GM06990 (cell line): ENCODE measurements around the gene C11orf16.

Experiments
- DNase-seq: peaks from one replicate; pipeline ENCODE4 v3.0.0-alpha.2; 2011; ENCODE audit not compliant: insufficient read length; ENCODE audit errors: extremely low read depth
- H3K27me3 ChIP-seq: replicated peaks from 2 replicates; pipeline ENCODE4 v1.6.0; 2011; ENCODE audit warnings: low read length; ENCODE audit not compliant: control insufficient read depth, insufficient read depth
- H3K36me3 ChIP-seq: 2 replicates; pipeline ENCODE4 v1.5.1; 2011; ENCODE audit warnings: low read length; ENCODE audit not compliant: control insufficient read depth, insufficient read depth
- H3K4me3 ChIP-seq: replicated peaks from 2 replicates; pipeline ENCODE4 v1.5.1; 2011; ENCODE audit warnings: low read depth, mild to moderate bottlenecking, control low read depth, low read length
- TF ChIP-seq, protein P1 (sequence below): IDR thresholded peaks from 2 replicates; pipeline ENCODE4 v1.5.1; 2011; ENCODE audit warnings: low read length, control low read depth, mild to moderate bottlenecking, inconsistent platforms; ENCODE audit not compliant: insufficient read depth, poor library complexity, severe bottlenecking

The C11orf16 gene

DNA sequence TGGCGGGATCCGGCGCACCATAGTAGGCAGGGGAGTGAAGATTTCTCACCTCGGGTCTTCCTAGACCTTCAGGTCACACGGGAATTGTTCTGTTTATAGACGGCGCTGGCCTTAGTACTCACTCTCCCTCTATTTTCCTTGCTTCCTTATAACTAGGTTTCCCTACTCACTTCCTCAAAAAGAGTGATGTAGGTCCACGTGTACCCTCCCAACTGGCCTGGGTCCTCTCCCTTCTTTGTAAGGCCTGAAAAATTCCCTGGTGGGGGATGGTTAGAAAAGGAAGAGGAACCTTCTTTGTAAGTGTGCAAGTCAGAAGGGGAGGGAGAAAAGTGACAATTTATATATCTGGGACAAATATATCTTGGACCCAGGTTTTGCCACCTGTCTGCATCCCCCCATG, 34.4 kb upstream of the C11orf16 start:
- TF ChIP-seq, protein P1, sequence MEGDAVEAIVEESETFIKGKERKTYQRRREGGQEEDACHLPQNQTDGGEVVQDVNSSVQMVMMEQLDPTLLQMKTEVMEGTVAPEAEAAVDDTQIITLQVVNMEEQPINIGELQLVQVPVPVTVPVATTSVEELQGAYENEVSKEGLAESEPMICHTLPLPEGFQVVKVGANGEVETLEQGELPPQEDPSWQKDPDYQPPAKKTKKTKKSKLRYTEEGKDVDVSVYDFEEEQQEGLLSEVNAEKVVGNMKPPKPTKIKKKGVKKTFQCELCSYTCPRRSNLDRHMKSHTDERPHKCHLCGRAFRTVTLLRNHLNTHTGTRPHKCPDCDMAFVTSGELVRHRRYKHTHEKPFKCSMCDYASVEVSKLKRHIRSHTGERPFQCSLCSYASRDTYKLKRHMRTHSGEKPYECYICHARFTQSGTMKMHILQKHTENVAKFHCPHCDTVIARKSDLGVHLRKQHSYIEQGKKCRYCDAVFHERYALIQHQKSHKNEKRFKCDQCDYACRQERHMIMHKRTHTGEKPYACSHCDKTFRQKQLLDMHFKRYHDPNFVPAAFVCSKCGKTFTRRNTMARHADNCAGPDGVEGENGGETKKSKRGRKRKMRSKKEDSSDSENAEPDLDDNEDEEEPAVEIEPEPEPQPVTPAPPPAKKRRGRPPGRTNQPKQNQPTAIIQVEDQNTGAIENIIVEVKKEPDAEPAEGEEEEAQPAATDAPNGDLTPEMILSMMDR, result no peak
- Histone ChIP-seq H3K36me3 (no peaks in the 10 kb centered on the region; the same call in 1 of the 2 replicates), H3K27me3 (no peaks in the 10 kb centered on the region), H3K4me3 (no peak overlapping the region)
- no peak for DNase-seq

DNA sequence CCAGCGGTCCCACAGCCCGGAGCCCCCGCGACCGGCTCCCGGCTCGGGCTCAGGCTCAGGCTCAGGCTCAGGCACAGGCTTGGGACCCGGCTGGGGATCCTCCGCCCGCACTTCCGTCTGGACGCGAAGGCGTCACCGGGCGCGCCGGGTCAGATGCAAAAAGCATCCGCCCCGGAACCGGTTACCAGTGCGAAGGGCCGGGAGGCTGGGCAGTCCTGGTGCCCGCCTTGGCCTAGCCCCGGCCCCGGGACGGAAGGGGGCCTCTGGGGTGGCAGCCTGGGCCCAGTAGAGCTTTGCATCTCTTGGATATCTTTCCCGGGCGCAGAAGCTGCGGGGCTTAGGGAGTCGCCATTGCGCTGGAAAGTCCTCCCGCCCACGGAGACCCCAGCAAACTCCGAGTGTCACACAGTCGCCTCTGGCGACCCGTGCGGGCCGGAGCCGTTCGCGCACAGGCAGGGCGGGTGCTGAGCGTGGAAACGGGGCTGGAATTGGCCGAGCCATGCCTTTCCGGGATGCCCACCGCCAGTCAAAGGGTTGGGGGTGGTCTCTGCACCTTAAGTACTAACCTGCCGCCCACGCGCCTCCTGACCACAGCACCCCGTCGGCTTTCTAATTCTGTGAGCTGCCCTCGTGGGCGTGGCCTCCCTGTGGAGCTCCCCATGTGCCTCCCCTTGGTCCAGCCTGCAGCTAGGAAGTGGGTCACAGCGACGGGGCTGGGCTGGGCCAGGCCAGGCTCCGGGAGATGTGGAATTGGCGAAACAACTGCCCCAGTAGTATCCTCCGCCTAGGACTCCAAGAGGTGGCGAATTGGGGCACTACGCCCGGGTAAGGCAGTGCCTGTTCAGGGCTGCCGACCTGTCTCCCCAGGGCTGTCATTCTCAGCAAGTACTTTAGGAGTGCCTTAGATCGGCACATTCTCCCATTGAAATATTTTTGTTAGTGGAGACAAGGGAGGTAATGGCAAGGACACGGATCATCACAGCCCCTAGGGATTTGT, 31.9 kb upstream of the C11orf16 start, which contains the start of gene TMEM9B:
Gene TMEM9B (minus strand): TSS at position 119 of the 997 bp plus-strand sequence. CDS start 129 bp downstream, outside the sequence.
- Histone ChIP-seq H3K36me3 (no peaks in the 10 kb centered on the region; the same call in 1 of the 2 replicates), H3K4me3 (peak within 1 kb of the TSS; percentile 92), H3K27me3 (no peaks in the 10 kb centered on the region)
- TF ChIP-seq, protein P1, result no peak
- DNase-seq, result peak; percentile 92

DNA sequence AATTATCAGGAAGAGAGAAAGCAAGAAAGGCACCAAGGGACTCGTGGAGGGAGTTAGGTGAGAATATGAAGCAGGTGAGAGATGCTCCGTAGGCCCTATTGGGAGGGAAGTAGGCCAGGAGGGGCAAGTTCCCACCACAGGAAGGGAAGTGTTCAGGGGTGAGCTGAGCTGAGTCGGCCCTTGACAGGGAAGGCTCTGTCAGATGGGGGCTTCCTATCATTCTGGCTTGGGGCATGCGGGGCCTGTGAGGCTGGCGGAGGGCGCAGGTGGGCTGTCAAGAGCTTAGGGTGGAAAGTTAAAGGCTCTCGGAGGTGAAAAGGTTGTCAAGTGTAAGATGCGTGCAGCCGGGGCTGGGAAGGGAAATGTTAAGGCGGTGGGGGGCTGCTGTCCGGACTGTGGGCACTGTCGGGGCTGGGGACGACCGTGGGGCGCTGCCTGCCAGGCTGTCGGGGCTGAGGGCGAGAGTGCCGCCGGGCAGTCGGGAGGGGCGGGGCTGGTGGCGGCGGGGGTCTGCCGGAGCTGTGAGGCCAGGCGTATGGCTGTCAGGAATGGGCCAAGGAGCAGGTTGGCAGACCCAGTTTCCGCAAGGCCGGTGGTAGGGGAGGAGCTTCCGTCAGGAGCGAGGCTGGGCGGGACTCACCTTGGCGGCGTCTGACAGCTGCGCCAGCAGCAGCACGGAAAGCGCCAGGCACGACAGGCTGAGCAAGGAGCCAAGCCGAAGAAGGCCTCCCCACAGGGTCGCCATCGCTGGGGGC, 31.0 kb upstream of the C11orf16 start:
- H3K4me3 ChIP-seq, result peak overlapping the region; percentile 92
- no peak for DNase-seq
- H3K36me3 ChIP-seq, result no peaks in the 10 kb centered on the region; the same call in 1 of the 2 replicates
- no peaks in the 10 kb centered on the region for H3K27me3 ChIP-seq
- TF ChIP-seq, protein P1, result no peak

DNA sequence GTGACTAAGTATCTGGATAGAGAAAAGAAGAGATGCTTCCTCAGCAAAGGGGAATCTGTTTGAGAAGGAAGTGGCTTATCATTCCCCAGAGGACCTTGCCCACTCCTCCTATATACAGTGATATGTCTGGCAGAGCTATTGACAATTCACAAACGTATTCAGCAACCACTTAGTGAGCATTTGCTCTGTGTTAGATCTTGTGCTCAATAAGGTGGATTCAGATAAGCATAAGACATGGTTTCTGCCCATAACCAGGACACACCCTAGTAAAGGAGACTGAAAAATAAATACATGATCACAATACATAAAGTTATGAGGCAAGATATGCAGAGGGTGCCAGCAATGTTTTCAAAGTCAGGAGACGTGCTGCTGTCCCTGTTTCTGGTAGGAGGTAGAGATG, 30.1 kb upstream of the C11orf16 start:
- no peak for DNase-seq
- no peaks in the 10 kb centered on the region for H3K27me3 ChIP-seq
- TF ChIP-seq, protein P1, result no peak
- H3K4me3 ChIP-seq, result peak overlapping the region; percentile 92
- H3K36me3 ChIP-seq, result no peaks in the 10 kb centered on the region; the same call in 1 of the 2 replicates

DNA sequence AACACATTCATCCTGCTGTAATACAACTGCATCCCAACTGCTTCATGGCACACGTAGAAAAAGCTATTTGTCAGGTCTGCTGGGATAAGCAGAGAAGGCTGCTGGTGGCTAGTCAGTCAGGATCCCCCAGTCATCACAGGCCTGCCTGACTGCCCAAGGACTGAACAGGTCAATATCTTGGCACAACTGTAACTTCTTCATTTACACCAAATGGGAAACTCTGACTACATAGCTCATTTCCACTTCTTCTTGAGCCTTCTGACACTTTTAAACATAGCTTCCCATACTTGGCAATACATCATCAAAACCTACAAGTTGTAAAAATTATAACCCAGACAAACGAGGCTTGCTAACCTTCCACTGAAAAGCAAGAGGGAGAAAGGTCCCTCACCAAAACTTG, 28.7 kb upstream of the C11orf16 start:
- peaks cover 2% of the 10 kb centered on the region for H3K36me3 ChIP-seq
- no peaks in the 10 kb centered on the region for H3K27me3 ChIP-seq
- no peak for DNase-seq
- TF ChIP-seq, protein P1, result no peak
- H3K4me3 ChIP-seq, result no peak overlapping the region
